ENCODE results near the gene FBXL15.

Gene FBXL15

DNA sequence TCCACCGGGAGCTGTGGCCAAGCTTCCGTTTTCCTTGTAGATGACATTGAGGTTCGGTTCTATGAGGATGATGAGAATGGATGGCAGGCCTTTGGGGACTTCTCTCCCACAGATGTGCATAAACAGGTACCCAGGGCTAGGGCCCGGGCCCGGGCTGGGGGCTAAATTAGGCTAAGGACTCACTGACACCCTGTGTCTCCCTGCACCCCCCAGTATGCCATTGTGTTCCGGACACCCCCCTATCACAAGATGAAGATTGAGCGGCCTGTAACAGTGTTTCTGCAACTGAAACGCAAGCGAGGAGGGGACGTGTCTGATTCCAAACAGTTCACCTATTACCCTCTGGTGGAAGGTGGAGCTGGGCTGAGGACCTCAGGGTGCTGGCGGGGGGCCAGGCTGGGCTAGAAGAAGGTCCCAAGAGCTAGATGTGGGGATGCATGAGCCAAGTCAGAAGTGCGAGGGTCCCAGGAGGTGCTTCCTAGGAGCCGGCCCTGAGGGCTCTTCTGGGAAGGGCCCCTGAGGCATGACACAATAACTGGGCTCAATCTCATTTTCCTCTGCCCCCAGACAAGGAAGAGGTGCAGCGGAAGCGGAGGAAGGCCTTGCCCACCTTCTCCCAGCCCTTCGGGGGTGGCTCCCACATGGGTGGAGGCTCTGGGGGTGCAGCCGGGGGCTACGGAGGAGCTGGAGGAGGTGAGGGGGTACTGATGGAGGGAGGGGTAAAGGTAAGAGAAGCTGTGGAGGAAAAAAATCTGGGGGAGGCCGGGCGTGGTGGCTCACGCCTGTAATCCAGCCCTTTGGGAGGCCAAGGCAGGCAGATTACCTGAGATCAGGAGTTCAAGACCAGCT is 22.2 kb upstream of the FBXL15 start:
- DNase-seq = no peak

DNA sequence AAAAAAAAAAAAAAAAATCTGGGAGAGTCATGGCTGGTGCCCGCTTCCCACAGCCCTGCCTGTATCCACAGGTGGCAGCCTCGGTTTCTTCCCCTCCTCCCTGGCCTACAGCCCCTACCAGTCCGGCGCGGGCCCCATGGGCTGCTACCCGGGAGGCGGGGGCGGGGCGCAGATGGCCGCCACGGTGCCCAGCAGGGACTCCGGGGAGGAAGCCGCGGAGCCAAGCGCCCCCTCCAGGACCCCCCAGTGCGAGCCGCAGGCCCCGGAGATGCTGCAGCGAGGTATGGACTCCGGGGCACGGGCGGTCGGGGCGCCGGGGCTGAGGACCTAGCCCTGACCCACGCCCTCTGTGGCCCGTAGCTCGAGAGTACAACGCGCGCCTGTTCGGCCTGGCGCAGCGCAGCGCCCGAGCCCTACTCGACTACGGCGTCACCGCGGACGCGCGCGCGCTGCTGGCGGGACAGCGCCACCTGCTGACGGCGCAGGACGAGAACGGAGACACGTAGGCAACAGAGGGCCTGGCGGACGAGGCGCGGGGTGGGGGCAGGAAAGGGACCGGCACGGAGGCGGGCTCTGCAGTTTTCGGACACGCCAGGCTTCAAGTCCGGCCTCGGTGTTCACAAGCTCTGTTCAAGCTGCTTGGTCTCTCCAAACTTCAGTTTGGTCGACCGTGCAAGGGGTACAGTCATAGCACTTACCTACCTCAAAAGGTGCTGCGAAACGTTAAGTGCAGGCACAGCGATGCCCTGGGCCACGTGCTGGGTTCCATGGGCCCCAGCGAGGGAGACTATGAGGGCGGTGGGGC is 21.2 kb upstream of the FBXL15 start:
- peak; percentile 81 for DNase-seq

DNA sequence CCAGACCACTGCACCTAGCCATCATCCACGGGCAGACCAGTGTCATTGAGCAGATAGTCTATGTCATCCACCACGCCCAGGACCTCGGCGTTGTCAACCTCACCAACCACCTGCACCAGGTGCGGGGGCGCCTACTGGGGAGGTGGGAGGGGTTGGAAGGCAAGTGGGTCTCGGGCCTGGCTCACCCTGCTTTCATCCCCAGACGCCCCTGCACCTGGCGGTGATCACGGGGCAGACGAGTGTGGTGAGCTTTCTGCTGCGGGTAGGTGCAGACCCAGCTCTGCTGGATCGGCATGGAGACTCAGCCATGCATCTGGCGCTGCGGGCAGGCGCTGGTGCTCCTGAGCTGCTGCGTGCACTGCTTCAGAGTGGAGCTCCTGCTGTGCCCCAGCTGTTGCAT is 20.6 kb upstream of the FBXL15 start:
- no peak for DNase-seq

DNA sequence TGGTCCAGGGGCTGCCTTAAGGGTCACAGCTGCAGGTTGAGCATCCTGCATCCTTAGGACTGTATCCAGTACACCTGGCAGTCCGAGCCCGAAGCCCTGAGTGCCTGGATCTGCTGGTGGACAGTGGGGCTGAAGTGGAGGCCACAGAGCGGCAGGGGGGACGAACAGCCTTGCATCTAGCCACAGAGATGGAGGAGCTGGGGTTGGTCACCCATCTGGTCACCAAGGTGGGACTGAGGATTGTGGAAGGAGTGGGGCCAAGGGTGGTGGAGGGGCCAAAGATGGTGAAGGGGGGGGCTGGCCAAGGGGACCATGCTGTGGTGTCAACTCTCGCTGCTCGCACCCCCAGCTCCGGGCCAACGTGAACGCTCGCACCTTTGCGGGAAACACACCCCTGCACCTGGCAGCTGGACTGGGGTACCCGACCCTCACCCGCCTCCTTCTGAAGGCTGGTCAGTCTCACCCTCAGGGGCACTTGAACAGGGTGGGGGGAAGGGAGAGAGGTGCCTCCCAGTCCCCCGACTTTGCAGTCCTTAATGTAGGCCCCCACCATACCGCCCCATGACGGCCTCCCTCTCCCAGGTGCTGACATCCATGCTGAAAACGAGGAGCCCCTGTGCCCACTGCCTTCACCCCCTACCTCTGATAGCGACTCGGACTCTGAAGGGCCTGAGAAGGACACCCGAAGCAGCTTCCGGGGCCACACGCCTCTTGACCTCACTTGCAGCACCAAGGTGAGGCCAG is 19.9 kb upstream of the FBXL15 start:
- no peak for DNase-seq

DNA sequence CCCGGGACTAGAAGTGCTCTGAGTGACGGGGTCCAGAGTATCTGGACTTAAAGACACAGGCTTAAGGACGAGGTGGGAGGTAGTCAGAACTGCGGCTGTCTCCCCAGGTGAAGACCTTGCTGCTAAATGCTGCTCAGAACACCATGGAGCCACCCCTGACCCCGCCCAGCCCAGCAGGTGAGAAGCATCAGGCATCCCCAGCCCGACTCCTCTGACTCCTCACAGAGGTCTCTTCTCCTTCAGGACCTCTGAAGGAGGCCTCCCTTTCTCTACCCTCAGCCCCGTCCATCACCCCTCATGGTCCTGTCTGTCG is 19.3 kb upstream of the FBXL15 start:
- no peak for DNase-seq

DNA sequence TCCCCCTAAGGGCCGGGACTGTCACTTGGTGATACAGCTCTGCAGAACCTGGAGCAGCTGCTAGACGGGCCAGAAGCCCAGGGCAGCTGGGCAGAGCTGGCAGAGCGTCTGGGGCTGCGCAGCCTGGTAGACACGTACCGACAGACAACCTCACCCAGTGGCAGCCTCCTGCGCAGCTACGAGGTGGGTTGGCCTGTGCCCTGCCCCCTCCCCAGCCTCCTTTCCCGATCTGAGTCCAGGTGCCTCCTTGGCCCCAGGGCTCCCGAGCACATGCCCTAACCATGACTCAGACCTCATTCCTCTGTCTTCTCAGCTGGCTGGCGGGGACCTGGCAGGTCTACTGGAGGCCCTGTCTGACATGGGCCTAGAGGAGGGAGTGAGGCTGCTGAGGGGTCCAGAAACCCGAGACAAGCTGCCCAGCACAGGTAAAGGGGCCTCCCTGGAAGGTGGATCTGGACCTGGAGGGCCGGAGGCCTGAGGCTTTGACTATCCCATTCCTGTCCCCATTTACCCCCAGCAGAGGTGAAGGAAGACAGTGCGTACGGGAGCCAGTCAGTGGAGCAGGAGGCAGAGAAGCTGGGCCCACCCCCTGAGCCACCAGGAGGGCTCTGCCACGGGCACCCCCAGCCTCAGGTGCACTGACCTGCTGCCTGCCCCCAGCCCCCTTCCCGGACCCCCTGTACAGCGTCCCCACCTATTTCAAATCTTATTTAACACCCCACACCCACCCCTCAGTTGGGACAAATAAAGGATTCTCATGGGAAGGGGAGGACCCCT is 18.7 kb upstream of the FBXL15 start:
- no peak for DNase-seq

DNA sequence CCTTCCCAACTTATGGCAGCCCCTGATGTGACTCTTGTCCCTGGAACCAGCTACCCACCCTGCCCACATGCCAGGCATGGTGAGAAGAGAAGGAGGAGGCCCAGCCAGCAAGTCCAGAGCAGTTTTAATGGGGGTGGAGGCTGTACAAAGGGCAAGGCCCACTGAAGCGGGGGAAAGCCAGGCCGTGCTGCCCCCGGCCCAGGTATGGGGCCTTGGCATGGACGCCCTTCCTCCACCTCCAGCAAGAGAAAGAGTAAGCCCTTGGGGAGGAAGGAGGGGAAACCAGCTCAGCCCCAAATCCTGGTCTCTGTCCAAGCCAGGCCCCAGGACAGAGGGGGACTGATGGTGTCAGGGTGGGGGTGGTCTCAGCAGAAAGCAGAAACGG is 18.1 kb upstream of the FBXL15 start:
- no peak for DNase-seq

DNA sequence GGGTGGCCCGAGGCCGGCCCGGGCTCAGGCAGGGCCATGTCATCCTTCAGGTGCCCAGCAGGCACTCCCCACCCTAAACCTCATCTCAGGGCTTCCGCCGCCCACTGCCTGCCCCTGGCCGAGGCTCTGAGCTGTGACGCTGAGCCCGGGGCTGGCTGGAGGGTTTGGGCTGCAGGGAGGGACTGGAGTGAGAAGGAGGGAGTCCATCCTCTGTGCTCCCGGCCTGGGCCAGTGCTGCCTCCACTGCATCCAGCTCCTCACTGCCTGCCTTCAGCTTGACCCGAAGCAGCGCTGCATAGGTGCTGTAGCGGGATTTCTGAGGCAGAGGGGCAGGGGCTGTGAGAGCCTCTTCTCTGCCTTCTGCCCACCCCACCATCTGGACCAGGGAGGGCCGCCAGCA is 17.5 kb upstream of the FBXL15 start:
- no peak for DNase-seq

DNA sequence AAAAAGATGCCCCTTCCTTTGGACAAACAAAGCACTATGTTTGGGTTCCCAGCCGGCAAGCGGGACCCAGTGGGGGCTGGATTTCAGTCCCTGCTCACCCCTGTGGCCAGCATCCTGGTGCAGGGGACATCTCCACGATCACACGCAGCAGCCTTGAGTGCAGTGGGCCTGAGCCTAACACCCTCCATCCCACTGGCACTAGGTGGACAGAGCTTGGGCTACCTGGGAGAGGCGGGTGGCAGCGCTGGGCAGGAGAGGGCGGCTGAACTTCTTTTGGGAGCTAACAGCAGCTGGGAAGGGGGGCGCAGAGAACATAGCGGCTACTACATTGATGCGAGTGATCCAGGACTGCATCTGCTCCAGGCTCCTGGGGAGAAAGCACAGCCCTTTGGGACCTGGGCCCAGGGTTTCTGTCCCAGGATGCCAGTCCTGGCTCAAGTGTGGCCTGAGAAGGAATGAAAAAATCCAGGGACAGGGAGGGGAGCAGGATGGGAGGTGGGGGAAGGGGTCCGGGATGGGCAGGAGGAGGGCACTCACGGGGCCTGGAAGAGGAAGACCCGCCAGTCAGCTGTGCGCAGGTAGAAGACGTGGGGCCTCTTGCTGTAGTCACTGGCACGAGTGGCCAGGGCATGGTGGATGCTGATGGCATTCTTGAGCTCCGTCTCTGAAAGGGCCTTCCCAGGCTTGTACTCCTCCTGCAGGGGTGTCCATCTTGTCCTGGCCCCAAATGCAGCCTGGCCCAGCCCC is 16.1 kb upstream of the FBXL15 start:
- DNase-seq = no peak

DNA sequence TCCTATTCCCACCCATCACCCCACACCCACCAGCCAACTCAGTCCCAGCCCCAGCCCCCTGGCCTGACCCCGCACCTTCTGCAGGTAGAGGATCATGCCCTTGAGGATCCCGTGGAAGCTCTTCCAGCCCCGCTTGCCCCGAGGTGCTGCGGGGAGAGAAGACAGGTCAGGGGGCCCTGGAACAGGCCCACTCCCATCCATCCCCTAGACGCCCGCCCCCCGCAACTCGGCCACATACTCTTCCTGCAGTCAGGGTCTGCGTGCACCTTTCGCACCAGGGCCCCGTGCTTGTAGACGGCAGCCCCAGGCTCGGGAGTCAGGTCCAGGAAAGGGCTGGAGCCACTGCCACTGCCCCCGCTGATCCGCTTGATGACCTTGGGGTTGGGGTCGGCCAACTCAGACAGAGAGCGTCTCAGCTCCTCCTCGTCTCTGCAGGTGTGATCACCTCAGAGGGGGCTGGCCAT is 15.5 kb upstream of the FBXL15 start:
- DNase-seq = no peak

DNA sequence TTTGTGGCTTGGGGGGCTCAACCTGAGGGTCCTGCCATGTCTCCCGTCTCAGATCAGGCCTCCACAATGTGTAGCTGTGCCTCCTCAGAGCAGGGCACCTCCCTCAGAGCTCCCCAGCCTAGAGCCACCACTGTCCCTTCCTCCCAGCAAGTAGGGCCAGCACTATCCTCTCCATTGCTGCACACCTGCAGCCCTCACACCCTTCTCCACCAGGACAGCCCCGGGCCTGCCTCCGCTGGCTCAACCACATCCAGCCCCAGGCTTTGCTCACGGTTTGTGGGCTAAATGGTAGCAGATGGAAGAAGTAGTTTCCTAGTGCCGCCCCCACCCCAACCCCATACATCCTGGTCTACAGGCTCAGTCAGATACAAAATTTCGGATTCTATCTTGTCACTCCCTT is 15.0 kb upstream of the FBXL15 start:
- DNase-seq = no peak

DNA sequence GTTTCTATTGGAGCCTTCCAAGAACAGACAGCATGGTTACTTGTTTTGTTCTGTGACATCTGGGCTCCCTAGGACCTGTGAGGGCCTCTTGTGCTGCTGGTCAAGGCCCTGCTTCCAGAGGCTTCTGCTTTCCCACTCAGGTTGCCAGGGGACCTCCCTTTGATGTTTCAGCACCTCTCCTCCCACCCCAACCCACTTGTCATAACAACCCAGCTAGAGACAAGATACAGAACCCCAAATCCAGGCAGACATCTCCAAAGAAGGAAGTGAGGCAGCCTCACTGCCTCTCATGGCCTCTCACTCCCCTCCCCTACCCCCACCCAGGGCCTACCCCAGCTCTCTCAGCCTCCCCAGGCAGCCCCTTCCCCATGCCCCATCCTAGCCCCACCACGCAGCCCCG is 13.8 kb upstream of the FBXL15 start:
- no peak for DNase-seq

DNA sequence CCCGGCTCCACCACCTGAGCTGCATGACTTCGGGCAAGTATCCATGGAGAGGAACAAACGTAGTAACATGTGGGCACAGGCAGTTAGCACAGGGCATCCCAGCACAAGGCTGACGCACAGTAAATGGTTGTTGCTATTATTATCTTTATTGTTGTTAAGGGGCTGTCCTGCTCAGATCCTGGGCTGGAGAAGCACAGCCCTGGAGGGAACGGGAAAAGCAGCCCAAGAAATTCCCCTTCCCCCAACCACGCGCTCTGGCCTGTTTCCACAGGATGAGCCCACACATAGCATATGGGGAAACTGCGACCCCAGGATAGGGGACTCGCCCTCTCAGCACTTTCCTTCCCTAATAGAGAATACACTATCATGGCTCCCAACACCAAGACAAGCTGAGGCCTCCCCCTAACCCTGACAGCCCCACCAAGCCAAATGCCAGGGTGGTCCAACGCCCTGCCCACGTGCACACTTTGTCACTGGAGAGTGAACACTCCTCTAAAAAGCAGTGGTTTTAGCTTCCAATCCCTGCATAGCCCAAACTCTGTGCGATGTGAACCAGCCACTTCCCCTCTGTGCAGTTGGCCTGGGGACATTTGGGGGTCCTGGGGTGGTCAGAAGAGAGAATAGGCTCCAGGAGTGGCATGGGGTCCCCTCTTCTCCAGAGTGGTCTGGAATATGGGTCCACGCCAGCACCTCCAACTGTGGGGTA is 13.1 kb upstream of the FBXL15 start:
- no peak for DNase-seq

DNA sequence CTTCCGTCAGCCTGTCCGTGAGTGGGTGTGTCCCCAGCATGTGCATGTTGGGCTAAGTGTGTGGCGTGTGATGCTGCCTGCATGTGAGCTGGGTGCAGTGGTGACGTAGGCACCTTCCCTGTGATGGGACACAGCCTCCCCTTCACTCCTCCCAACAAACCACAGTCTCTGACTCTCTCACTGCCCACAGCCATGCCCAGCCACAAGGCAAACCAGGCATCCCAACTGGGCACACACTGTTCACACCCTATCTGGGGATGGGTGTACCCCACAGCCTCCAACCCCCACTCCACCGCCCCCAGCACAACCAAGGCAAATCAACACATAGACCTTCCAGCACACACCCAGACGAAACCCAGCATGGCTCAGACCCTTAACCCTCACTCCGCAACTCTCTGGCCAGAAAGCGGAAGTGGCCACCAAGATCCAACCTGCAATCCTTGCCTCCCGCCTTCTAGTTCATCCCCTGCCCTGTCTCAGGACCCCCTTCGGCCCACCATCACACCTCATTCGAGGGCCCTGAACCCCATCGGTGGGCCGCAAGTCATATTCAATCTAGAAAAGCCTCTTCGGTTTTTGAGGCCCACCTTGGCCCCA is 12.4 kb upstream of the FBXL15 start:
- no peak for DNase-seq

DNA sequence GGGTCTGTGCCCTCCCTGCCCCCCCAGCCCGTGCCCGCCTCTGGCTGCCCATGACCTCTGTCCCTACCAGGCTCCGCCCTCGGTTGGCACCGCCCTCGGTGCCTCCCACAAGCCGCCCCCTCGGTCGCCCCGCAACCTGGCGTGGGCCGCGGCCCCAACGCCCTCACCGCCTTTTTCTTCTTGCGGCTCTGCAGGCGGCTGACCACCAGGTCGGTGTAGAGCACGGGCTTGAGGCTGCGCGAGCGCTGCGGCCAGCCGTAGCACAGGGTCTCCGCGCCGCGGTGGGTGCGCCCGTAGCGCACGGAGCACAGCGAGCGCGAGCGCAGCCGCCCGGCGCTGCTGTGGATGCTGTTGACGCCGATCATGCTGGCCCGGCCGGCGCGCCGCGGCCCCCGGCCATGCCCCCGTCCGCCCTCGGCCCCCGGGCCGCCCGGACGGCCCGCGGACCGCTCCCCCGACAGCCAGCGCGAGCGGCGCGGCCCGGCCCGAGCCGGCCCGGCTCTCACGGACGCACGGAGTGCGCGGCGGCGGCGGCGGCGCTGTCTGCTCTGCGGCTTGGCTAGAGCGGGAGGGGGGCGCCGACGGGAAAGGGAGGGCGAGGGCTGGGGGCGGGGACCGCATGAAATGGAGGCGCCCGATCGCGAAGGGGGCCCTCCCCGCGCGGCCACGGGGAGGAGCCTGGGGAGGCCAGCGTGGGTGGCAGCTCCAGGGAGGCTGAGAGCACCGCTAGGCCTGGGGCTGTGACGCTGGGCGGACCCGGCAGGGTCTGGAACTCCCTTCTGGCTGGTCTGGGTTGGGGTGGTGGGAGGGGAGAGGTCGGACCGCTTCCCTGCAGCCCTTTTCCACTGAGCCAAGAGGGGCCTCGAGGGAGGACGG is 11.7 kb upstream of the FBXL15 start:
- DNase-seq = peak; percentile 72

DNA sequence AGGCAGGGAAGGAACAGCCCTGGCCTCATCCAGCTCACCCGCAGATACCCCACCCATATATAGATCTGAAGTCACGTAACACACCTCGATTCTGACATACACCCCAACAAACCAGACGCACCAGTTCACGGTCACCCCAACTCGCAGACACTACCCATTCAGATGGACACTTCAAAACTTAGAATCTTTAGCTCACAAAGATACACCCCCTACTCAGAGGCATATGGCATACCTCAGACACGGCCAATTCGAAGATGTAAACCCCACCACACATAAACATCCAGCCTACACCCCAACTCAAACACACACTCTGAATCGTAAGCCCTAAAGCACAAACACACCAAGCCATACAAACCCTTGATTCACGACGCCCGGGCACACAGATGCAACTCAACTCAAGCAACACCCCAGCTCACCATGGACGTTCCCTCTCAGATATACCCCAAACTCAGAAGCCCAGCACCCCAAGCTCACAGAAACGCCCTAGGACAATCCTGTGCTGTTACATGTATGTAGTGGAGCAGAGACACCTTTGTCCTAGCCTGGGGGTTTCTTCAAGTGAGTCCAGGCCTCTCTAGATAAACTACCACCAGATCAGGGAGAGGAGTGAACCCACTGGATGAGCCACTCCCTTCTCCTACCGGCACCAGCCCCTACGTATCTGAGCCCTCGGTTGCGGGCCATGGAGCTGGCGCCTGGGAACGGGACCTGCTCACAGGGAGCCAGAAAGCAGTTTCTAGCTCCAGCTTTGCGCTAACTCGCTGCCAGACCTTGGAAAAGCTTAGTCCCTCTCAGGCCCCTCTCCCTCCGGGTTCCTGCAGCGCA is 10.8 kb upstream of the FBXL15 start:
- DNase-seq = no peak

DNA sequence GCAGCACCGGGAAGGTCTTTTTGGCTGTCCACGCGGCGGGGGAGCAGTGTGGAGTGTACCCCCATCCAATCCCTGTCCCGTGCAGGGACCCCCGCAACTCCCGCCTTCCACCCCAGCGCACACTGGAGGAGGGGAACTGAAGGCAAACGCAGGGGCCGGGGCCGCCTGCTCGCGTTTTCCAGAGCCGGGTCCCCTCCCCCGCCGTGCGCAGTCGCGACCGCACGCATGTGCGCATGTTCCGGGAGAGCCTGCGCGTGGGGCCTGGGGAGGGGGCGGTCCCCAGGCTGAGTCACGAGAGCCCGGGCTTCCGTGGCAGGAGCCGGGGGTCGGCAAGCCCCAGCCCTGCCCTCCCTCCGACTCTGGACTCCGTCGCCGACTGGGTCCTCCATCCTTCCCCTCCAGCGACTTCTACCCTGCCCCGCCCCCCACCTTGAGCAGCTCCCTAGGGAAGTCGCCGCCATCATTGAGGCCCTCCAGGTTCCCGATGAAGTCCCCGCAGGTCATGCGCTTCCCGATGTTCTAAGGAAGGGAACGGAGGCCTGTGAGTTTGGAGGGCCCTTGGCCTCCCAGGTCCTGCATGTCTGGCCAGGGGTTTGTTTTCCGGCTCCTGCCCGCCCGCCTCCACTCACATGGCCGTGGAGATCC is 10.1 kb upstream of the FBXL15 start:
- peak; percentile 60 for DNase-seq

Measured in activated CD4-positive, alpha-beta T cell treated with anti-CD3 and anti-CD28 coated beads for 1 hour (primary cell).